NT2/D1 (cell line): ENCODE results near the gene BNC2.

ENCODE experiments used
- SUZ12 ChIP-seq: IDR thresholded peaks from 2 replicates; pipeline ENCODE4 v1.6.1; 2011; ENCODE audit not compliant: insufficient read length, insufficient read depth; ENCODE audit errors: extremely low read depth
- YY1 ChIP-seq: IDR thresholded peaks from 2 replicates; pipeline ENCODE4 v1.6.1; 2011; ENCODE audit not compliant: insufficient read length, insufficient read depth

DNA sequence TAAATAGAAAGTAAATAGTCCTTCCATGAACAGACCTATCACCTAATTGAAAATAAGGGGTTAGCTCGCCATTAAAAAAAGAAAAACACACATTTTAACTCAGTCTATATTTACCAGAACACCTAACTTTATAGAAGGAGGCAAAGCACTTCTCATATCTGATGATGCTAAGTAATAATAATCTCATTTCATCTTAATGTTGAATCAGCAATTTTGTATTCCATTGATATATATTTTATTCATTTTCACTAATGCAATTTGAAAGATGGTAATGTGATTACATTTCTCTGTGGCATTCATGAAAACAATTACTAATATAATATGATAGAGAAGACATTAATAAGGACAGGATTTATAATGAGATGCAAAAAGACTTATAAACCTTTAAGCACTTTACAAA lies 276.7 kb downstream of the BNC2 start:
- no peak for TF ChIP-seq SUZ12
- no peak for TF ChIP-seq YY1
